Stimulated activated CD8-positive, alpha-beta memory T cell treated with anti-CD3 and anti-CD28 coated beads, Interleukin-4, amount 100 ng/mL, for 4 hours (primary cell): ENCODE data around the gene MAF.

Experiments
- DNase-seq, 2 donors: peaks; one replicate each; pipeline ENCODE4 v3.0.0-alpha.2; 2020; ENCODE audit warnings: low read depth in 2 of 2, low spot score in 1 of 2

Gene MAF

GRCh38 chr16:79592186-79592585, 8.4 kb downstream of the MAF start:
- no peak for DNase-seq

- DNase-seq, result no peak
Measured at GRCh38 chr16:79589601-79590102, 10.9 kb downstream of the MAF start.

GRCh38 chr16:79587897-79588296, 12.6 kb downstream of the MAF start:
- no peak for DNase-seq

- no peak for DNase-seq
Measured at GRCh38 chr16:79587296-79587695, 13.2 kb downstream of the MAF start.

DNA sequence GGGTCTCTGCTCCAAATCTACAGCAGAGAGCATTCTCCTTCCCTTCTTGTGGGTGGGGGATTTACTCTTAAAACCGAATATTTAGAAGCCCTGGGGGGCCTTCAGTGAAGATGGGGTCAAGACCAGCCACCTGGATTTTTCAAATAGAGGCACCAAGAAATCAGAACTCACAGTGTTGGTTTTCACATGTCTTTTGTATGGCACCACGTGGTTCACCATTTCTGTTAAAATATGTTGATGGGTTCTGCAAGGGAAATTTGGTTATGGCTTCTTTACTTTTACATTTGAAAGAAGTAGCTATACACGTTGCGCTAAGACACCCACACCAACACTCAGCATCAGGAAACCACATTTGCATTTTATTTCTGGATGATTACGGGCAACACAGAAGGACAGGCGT, 17.7 kb downstream of the MAF start:
- no peak for DNase-seq

GRCh38 chr16:79580453-79581191, 19.9 kb downstream of the MAF start:
- no peak for DNase-seq

DNA sequence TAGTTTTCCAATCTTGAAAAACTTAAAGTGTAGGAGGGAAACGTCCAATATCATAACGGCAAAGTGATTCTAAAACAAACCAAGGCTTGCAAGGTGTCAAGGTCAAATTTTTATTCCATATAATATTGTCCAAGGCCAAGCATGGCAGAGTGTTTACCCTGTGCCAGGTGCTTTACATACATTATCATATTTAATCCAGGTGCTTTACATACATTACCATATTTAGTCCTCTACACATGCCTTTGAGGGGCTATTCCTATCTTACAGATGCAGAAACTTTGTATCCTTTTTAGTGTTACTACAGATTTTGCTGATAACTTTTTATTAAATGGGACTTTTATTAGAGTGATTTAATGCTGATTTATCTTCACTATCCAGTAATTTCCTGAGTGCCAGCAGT, 23.9 kb downstream of the MAF start:
- DNase-seq, result no peak

- no peak for DNase-seq
Measured at GRCh38 chr16:79573884-79574283, 26.7 kb downstream of the MAF start.

GRCh38 chr16:79573071-79573470, 27.5 kb downstream of the MAF start:
- no peak for DNase-seq

DNA sequence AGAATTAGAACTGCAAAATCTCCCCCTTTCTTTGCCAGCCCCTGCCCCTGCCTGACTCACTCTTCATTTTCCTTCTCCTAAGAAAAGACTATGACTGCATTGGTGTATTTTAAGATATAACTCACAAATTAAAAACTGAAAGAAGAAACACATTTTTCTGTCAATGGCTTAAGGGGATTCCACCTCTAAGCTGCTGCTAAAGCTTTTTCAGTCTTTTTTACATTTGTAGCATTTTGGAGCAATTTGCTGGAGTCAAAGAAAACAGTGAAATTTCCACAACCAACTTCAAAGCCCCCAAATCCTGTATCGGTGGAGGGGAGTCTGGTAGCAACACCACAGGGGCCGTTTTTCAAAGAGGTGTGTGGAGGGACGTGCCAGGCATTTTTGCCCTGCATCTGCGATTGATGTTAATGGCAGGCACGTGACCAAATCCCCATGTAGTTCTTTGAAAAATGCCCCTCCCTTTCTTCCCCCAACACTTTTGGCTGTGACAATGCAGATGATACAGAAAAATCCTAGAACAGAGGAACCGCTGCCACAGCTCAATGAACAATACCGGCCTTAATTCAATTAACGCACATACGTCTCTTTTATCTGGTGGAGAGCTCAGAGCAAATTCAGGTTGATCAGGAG, 28.5 kb downstream of the MAF start:
- no peak for DNase-seq

- no peak for DNase-seq
Measured at GRCh38 chr16:79571065-79571902, 29.3 kb downstream of the MAF start.

GRCh38 chr16:79564671-79565107, 35.8 kb downstream of the MAF start:
- DNase-seq, result no peak

GRCh38 chr16:79563921-79564320, 36.6 kb downstream of the MAF start:
- no peak for DNase-seq

GRCh38 chr16:79562166-79562823, 38.2 kb downstream of the MAF start:
- no peak for DNase-seq

DNA sequence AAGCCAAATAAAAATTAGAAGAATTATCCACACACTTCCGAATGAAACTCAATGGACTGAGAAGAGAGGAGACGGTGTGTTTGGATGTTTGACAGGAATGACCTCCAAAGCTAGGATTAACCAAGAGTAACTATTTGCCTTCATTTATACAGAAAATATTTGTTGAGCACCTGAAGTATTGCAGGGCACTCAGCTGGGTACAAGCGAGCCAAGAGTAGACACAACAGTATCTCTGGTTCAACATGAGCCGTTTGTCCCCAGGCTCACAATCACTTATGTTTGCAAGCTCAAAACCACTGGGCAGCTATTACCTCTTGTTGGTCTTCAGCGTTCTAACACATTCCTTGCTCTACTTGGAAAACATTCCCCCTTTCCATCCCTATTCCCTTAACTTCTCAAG, 38.8 kb downstream of the MAF start:
- no peak for DNase-seq

- DNase-seq, result no peak
Measured at GRCh38 chr16:79560923-79561322, 39.6 kb downstream of the MAF start.

GRCh38 chr16:79560318-79560717, 40.2 kb downstream of the MAF start:
- DNase-seq, result no peak

DNA sequence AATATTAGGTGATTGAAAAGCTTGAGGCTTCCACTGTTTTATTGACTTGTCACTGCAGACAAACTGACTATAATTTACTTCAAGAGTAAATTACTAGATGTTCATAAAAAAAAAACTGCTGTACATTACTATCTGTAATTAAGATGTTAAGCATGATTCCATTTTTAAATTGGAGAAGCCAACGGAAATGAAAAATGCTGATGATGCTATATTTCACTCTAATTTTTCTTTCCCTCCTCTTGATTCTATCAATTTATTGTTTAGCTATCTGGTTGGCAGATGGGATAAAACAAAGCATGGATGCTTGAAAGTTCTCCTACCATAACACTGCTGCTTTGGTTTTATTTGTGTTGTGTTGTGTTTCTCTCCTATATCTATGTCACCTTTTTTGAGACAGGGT, 41.0 kb downstream of the MAF start:
- no peak for DNase-seq

DNA sequence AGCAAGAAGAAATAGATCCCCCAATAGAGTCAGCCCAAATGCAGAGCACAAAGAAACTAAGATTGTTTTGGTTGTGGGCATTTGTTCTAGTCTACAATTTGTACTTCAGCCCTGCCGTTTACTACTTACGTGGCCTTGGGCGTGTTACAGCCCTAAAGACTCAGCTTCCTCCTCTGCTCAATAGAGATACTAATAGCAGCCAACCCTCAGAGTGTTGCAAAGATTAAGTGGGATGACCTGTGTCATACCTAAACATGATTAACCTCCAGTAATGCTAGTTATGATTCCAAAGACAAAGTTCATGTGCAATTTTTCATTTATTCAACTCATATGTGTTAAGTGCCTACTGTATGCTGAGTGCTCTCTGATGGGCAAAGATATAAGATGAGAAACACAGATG, 43.1 kb downstream of the MAF start:
- no peak for DNase-seq

DNA sequence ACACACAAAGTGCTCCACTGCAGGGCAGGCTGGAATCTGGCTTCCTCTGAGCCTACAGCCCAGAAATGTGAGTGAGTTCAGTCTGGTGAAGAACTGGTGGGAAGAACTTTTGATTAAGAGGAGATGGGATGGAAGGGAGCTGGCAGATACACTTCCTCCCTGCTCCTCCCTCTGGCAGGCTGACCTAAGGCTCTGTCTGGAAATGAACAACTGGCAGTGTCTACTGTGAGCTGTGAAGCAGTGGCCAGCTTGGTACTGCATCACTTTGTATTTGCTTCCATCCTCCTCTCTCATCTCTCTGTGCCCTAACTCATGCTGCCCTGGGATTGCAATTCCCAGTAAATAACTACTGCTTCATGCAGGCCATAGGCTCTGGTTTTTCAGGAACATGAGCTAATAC, 45.6 kb downstream of the MAF start:
- no peak for DNase-seq

DNA sequence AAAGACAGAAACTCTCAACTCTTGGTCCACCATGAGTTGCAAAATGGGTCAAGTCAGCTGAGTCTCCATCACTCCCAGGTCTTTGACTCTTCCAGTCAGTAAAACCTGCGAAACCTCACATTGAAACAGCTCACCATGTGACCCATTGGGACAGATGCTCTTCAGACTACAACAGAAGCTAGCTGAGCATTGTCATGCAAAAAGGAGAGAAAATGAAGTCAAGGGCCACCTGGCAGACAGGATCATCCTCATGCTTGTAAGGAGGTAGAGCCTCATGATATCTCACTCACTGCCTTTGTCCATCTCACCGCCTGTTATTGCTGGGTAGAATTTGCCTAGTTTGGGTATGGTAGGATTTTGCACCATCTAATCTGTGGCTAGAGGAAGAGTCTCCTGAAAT, 50.2 kb downstream of the MAF start:
- no peak for DNase-seq
